A673 (cell line): ENCODE results near the gene KRT79. TPM values are rescaled to one million over a fixed set of nuclear protein-coding genes. Genes with fewer than 3 reads are reported as not detected.

Experiments used
- BruUV-seq: library from RNA; stranded (reverse); fragments of 400-500 nt; replicated peaks from 2 replicates; lab custom pipeline; 2021; lab: Mats Ljungman, UMichigan
- CTCF ChIA-PET: fragments of 300-600 bp; sonication (Branson Sonifier 250); formaldehyde crosslinking; loops from one replicate; lab custom pipeline; 2022; ENCODE audit warnings: antibody characterized with exemption; lab: Charles Lee
- POLR2A ChIA-PET: fragments of 300-600 bp; sonication (Branson Sonifier 250); formaldehyde crosslinking; loops from one replicate; lab custom pipeline; 2022; ENCODE audit warnings: antibody characterized with exemption; ENCODE audit not compliant: low non-redundant PET; lab: Charles Lee
- DNase-seq: peaks from one replicate; pipeline ENCODE4 v3.0.0-alpha.2; 2015; ENCODE audit warnings: low spot score
- H3K27ac ChIP-seq: fragments of 200-600 bp; sonication (generic); 2 replicates; pipeline ENCODE4 v1.5.1; 2016; ENCODE audit warnings: mixed run types, low read depth, mild to moderate bottlenecking, mixed read lengths, antibody characterized with exemption, low read length; ENCODE audit not compliant: poor library complexity, severe bottlenecking
- H3K27me3 ChIP-seq: fragments of 200-600 bp; sonication (generic); replicated peaks from 2 replicates; pipeline ENCODE4 v1.6.1; 2017; ENCODE audit warnings: mixed run types, low read depth, mild to moderate bottlenecking, mixed read lengths, antibody characterized with exemption, low read length; ENCODE audit not compliant: insufficient read depth, poor library complexity
- H3K36me3 ChIP-seq: fragments of 200-600 bp; sonication (generic); 2 replicates; pipeline ENCODE4 v1.6.1; 2016; ENCODE audit warnings: mixed run types, mild to moderate bottlenecking, mixed read lengths, antibody characterized with exemption, low read length; ENCODE audit not compliant: insufficient read depth, poor library complexity, severe bottlenecking
- H3K4me1 ChIP-seq: fragments of 200-600 bp; sonication (generic); 2 replicates; pipeline ENCODE4 v1.6.1; 2017; ENCODE audit warnings: mixed run types, mild to moderate bottlenecking, mixed read lengths, antibody characterized with exemption, low read length; ENCODE audit not compliant: insufficient read depth, poor library complexity, severe bottlenecking
- H3K4me3 ChIP-seq: fragments of 200-600 bp; sonication (generic); 2 replicates; pipeline ENCODE4 v1.5.1; 2016; ENCODE audit warnings: low read depth, mixed run types, mild to moderate bottlenecking, mixed read lengths, low read length; ENCODE audit not compliant: poor library complexity, severe bottlenecking
- H3K9me3 ChIP-seq: fragments of 200-600 bp; sonication (generic); 2 replicates; pipeline ENCODE4 v1.6.1; 2016; ENCODE audit warnings: mixed run types, low read depth, mild to moderate bottlenecking, mixed read lengths, antibody characterized with exemption, low read length; ENCODE audit not compliant: poor library complexity, severe bottlenecking
- CTCF ChIP-seq: fragments of 300-800, 200-600 bp; sonication (generic); conservative IDR thresholded peaks from 2 replicates; pipeline ENCODE4 v1.5.1; 2017; ENCODE audit warnings: low read depth, mild to moderate bottlenecking, antibody characterized with exemption, low read length, moderate library complexity, mixed read lengths
- EZH2 ChIP-seq: fragments of 200-600 bp; sonication (generic); IDR thresholded peaks from 2 replicates; pipeline ENCODE4 v1.6.1; 2017; ENCODE audit warnings: borderline replicate concordance, low read depth, mild to moderate bottlenecking, mixed read lengths, antibody characterized with exemption, low read length; ENCODE audit not compliant: poor library complexity, severe bottlenecking
- intact Hi-C: fragments of 100-400 bp; cut with micrococcal nuclease; formaldehyde crosslinking; loops from one replicate; pipeline ENCODE4 v1.10.0; 2022; ENCODE audit not compliant: unreplicated experiment
- total RNA-seq: library from RNA; stranded (reverse); gene quantifications from 2 replicates; pipeline ENCODE4 v1.2.3, GENCODE V29; 2021

KRT79 gene
- total RNA-seq, 1 experiment from 2014 or later: not detected

- POLR2A ChIA-PET: no interaction called here
- intact Hi-C loops: no loop called here
- CTCF ChIA-PET: no interaction called here
Measured at GRCh38 chr12:52819731-52820510, 14.2 kb downstream of the KRT79 start.

GRCh38 chr12:52818887-52819420, 15.2 kb downstream of the KRT79 start:
- Histone ChIP-seq H3K9me3 (no peaks in the 10 kb centered on the region), H3K36me3 (no peaks in the 10 kb centered on the region), H3K4me3 (no peak overlapping the region), H3K4me1 (no peaks in the 10 kb centered on the region), H3K27me3 (no peaks in the 10 kb centered on the region), H3K27ac (no peak overlapping the region)
- TF ChIP-seq CTCF (no peak), EZH2 (no peak)
- ChIA-PET POLR2A (no interaction called here), CTCF (no interaction called here)
- intact Hi-C loops: no loop called here
- DNase-seq: no peak
- no TSS peak for BruUV-seq

More at GRCh38 chr12:52819731-52820510, 14.2 kb downstream of the KRT79 start:
- Histone ChIP-seq H3K9me3 (no peaks in the 10 kb centered on the region), H3K27ac (no peak overlapping the region), H3K4me1 (no peaks in the 10 kb centered on the region), H3K27me3 (no peaks in the 10 kb centered on the region), H3K4me3 (no peak overlapping the region), H3K36me3 (no peaks in the 10 kb centered on the region)
- TF ChIP-seq CTCF: no peak
- TF ChIP-seq EZH2: no peak
- no peak for DNase-seq
- no TSS peak for BruUV-seq

- no peaks in the 10 kb centered on the region for H3K36me3 ChIP-seq
- BruUV-seq: no TSS peak
- ChIA-PET CTCF (no interaction called here), POLR2A (no interaction called here)
- no peaks in the 10 kb centered on the region for H3K4me1 ChIP-seq
- intact Hi-C loops: no loop called here
- H3K9me3 ChIP-seq: no peaks in the 10 kb centered on the region
- no peak overlapping the region for H3K27ac ChIP-seq
- H3K27me3 ChIP-seq: no peaks in the 10 kb centered on the region
- no peak overlapping the region for H3K4me3 ChIP-seq
- no peak for DNase-seq
- no peak for TF ChIP-seq CTCF
- TF ChIP-seq EZH2: no peak
Measured at GRCh38 chr12:52818388-52818787, 15.7 kb downstream of the KRT79 start.
